Measurements from ENCODE around the gene CHRNG.

GRCh38 chr2:232525199-232525598 lies 14.3 kb upstream of the CHRNG start:
- TF ChIP-seq CTCF (IDR thresholded peaks at IDR 0.05 in 4 of 5, conservative IDR thresholded peaks at IDR 0.05 in 1 of 5) (peak in 1 of 5 experiments; percentile 15), POLR2A (IDR thresholded peaks at IDR 0.05) (no peak)

All from gastrocnemius medialis (tissue), 4 donors.